Measurements from ENCODE around the gene DPP6.
A peak's percentile ranks its signal among the peaks of the same experiment; 100 is the strongest.
"Not testable (repeated sequence)": the region's sequence is repeated elsewhere in the genome, so short reads cannot be mapped to it uniquely, and the experiment has no call there.

DPP6 gene

DNA sequence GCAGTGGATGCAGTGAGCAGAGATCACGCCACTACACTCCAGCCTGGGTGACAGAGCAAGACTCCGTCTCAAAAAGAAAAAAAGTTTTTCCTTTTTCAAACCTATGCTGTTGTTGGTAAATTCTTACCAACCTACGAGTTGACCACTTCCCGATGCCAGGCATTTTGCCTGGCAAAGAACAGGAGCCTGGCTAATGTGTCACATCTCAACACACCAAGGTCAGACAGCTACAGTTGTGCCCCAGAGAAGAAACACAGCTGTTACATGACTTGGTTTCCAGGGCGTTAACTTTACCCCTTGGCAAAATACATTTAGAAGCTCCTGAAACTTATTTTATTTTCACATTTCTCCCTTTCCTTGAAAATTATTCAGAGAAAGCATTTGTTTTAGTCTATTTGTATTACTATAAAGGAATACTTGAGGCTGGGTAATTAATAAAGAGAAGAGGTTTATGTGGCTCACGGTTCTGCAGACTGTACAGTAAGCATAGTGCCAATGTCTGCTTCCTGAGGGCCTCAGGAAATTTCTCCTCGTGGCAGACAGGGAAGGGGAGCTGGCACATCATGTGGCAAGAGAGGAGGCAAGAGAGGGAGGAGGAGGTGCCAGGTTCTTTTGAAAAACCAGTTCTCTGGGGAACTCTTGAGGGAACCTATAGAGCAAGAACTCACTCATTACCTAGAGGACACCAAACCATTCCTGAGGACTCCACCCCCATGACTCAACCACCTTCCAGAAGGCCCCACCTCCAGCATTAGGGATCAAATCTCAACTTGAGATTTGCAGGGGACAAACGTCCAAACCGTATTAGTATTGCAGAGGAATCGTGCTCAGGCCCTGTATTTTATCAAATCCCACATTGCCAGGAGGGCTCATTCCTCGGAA lies 867.4 kb downstream of the DPP6 start:
- DNase-seq: no peak

DNA sequence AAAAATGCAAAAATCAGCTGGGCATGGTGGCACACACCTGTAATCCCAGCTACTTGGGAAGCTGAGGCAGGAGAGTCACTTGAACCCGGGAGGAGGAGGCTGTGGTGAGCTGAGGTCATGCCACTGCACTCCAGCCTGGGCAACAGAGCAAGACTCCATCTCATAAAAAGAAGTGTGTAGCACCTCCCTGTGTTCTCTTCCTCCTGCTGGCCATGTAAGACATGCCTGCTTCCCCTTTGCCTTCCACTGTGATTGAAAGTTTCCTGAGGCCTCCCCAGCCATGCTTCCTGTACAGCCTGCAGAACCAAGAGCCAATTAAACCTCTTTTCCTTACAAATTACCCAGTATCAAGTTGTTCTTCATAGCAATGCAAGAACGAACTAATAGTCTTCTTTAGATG lies 870.3 kb downstream of the DPP6 start:
- not testable (repeated sequence) for DNase-seq

- DNase-seq: peak; percentile 93
Measured at GRCh38 chr7:154927624-154928125, 875.5 kb downstream of the DPP6 start.

DNA sequence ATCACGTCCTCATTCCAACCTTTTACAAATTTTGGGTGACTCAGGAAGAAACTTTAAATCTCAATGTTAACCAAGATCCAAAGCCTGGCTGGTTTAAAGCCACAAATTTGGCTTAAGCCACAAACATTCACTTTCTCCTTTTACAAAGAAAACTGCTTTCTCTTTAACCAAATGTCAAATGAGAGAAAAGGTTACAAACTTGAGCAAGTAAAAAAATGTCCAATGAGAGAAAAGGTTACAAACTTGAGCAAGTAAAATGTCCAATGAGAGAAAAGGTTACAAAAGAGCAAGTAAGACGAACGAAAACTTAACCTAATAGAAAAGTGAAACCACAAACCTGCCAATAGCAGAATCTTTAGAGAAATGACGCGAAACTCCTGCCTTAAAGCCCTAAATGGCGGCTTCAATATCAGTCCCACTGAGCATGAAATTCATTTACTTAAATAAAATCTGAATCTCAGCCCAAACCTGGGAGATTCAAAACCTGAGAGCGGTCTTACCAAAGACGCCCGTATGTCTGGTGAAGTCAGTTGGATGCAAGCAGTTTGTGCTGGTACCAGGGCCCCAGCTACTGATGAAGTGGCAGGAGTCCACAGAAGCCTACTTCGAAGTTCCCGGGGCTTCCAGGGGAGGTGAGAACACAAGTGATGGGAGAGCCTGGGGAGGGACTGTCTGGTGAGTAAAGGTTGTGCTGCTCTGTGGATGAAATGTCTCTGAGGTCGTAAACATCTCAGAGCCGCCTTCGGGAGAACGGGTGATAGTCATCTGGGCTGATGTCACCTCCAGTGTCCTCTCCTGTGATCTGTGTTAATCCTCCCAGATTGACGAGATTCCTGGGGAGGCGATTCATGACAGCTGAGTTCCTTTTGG lies 876.2 kb downstream of the DPP6 start:
- DNase-seq: peak; percentile 96

GRCh38 chr7:154929006-154929726 lies 877.0 kb downstream of the DPP6 start:
- DNase-seq: peak; percentile 12

GRCh38 chr7:154931906-154932305 lies 879.7 kb downstream of the DPP6 start:
- no peak for DNase-seq

GRCh38 chr7:154934353-154934952 lies 882.3 kb downstream of the DPP6 start:
- not testable (repeated sequence) for DNase-seq

DNA sequence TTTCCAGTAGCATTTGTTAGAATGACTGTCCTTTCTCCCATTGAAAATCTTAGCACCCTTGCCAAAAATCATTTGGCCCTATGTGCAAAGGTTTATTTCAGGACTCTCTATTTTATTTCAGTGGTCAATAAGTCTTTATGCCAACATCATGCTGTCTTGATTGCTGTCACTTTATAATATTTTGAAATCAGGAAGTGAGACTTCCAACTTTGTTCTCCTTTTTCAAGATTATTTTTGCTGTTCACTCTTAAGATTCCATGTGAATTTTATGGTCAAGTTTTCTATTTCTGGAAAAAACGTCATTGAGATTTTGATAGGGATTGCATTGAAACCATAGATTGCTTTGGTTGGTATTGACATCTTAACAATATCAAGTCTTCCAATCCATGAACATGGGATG lies 885.6 kb downstream of the DPP6 start:
- peak; percentile 36 for DNase-seq

DNA sequence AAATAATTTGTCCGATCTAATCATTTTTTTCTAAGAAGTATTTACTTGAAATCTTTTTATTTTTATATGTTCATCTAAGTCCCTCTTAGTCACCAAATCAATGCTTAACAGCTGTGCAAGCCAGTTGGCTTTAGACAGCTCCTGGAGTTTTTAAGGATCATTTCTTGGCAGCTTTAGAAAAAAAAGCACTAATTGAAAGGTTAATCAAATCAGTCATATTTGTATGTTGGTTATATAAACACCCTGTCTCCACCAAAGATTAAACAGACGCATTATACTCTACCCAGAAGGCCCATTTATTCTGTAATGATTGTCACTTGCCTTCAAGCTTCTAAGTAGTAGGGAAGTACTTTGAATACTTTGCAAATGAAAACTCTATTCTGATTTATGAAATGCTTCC lies 890.5 kb downstream of the DPP6 start:
- DNase-seq: no peak

Measured in suppressor macrophage treated with lipopolysaccharide for 4 hours (primary cell).